OCI-LY1 (cell line): ENCODE results near the gene SLC22A23.

ENCODE experiments used
- H2AFZ ChIP-seq: fragments of 200-600 bp; sonication (generic), shearing (Covaris generic); 2 replicates; pipeline ENCODE4 v1.6.0; 2014; ENCODE audit warnings: antibody characterized with exemption, mild to moderate bottlenecking, low read length
- H3F3A ChIP-seq: fragments of 200-600 bp; sonication (generic), shearing (Covaris generic); 2 replicates; pipeline ENCODE4 v1.6.0; 2014; ENCODE audit warnings: mild to moderate bottlenecking, antibody characterized with exemption, low read length, moderate library complexity; ENCODE audit not compliant: insufficient read depth
- H3K27ac ChIP-seq: fragments of 200-600 bp; sonication (generic); 2 replicates; pipeline ENCODE4 v1.5.1; 2014; ENCODE audit warnings: low read length, mixed run types, mild to moderate bottlenecking, low read depth; ENCODE audit not compliant: poor library complexity, severe bottlenecking
- H3K27me3 ChIP-seq: fragments of 200-600 bp; sonication (generic); 2 replicates; pipeline ENCODE4 v1.6.0; 2014; ENCODE audit warnings: antibody characterized with exemption, mild to moderate bottlenecking, low read length, moderate library complexity; ENCODE audit not compliant: insufficient read depth
- H3K36me3 ChIP-seq: fragments of 200-600 bp; sonication (generic); 2 replicates; pipeline ENCODE4 v1.6.1; 2014; ENCODE audit warnings: mild to moderate bottlenecking, antibody characterized with exemption, low read length, moderate library complexity, mixed read lengths; ENCODE audit not compliant: insufficient read depth
- H3K4me1 ChIP-seq: fragments of 200-600 bp; sonication (generic); 2 replicates; pipeline ENCODE4 v1.5.1; 2014; ENCODE audit warnings: mild to moderate bottlenecking, low read length, moderate library complexity; ENCODE audit not compliant: insufficient read depth, severe bottlenecking
- H3K4me2 ChIP-seq: fragments of 200-600 bp; sonication (generic), shearing (Covaris generic); 2 replicates; pipeline ENCODE4 v1.6.1; 2014; ENCODE audit warnings: low read length
- H3K4me3 ChIP-seq: fragments of 200-600 bp; sonication (generic); 2 replicates; pipeline ENCODE4 v1.5.1; 2014; ENCODE audit warnings: low read length, low read depth, mild to moderate bottlenecking, mixed read lengths; ENCODE audit not compliant: poor library complexity, severe bottlenecking
- H3K79me2 ChIP-seq: fragments of 200-600 bp; shearing (Covaris generic); 2 replicates; pipeline ENCODE4 v1.6.1; 2016; ENCODE audit warnings: mixed run types, low read length, mixed read lengths; ENCODE audit not compliant: insufficient read depth
- H3K9ac ChIP-seq: fragments of 200-600 bp; sonication (generic), shearing (Covaris generic); 2 replicates; pipeline ENCODE4 v1.6.1; 2014; ENCODE audit warnings: mild to moderate bottlenecking, low read length, mixed read lengths
- H3K9me2 ChIP-seq: fragments of 200-600 bp; sonication (generic), shearing (Covaris generic); 2 replicates; pipeline ENCODE4 v1.6.1; 2014; ENCODE audit warnings: low read depth, mild to moderate bottlenecking, low read length, mixed read lengths
- H3K9me3 ChIP-seq: fragments of 200-600 bp; shearing (Covaris generic); 2 replicates; pipeline ENCODE4 v1.6.1; 2014; ENCODE audit warnings: low read length, mixed read lengths
- H4K20me1 ChIP-seq: fragments of 200-600 bp; sonication (generic), shearing (Covaris generic); 2 replicates; pipeline ENCODE4 v1.6.0; 2016; ENCODE audit warnings: mild to moderate bottlenecking, low read length; ENCODE audit not compliant: insufficient read depth
- EZH2 ChIP-seq: fragments of 200-600 bp; sonication (generic), shearing (Covaris generic); IDR thresholded peaks from 2 replicates; pipeline ENCODE4 v1.8.0; 2017; ENCODE audit warnings: borderline replicate concordance, mixed run types, mild to moderate bottlenecking, antibody characterized with exemption, low read length, moderate library complexity, mixed read lengths
- TF ChIP-seq, protein P1 (sequence below): fragments of 200-600 bp; sonication (generic), shearing (Covaris generic); IDR thresholded peaks from 2 replicates; pipeline ENCODE4 v1.5.1; 2017; ENCODE audit warnings: mild to moderate bottlenecking, antibody characterized with exemption, low read length, moderate library complexity, mixed read lengths

Gene SLC22A23

DNA sequence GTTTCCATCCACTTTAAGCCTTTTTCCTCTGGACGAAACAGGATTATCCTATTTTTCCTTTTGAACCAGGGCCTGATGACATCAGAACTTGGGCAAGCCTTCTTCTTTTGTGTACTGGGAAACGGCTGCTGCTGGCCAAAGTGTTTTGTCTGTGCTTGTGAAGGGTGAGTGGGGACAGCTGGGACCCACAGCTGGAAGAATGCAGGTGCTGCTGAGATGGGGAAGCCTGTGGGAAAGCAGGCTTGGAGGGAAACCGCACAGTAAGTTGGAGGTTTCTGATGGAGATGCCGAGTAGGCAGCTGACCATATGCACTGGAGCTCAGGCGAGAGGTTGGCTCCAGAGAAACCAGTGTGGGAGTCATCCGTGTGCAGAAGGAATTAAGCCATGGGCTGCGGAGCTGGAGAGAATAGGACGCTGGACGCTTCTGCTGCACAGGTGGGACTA, 206.6 kb downstream of the SLC22A23 start:
- Histone ChIP-seq H3K4me2 (no peak overlapping the region), H3K79me2 (no peaks in the 10 kb centered on the region), H2AFZ (no peak overlapping the region), H3K9me2 (no peaks in the 10 kb centered on the region), H3K4me3 (no peak overlapping the region), H3F3A (no peaks in the 10 kb centered on the region), H4K20me1 (no peaks in the 10 kb centered on the region), H3K36me3 (no peaks in the 10 kb centered on the region), H3K27ac (no peak overlapping the region), H3K9ac (no peak overlapping the region), H3K9me3 (no peaks in the 10 kb centered on the region), H3K27me3 (peaks cover 9% of the 10 kb centered on the region), H3K4me1 (no peaks in the 10 kb centered on the region)
- TF ChIP-seq, protein P1, sequence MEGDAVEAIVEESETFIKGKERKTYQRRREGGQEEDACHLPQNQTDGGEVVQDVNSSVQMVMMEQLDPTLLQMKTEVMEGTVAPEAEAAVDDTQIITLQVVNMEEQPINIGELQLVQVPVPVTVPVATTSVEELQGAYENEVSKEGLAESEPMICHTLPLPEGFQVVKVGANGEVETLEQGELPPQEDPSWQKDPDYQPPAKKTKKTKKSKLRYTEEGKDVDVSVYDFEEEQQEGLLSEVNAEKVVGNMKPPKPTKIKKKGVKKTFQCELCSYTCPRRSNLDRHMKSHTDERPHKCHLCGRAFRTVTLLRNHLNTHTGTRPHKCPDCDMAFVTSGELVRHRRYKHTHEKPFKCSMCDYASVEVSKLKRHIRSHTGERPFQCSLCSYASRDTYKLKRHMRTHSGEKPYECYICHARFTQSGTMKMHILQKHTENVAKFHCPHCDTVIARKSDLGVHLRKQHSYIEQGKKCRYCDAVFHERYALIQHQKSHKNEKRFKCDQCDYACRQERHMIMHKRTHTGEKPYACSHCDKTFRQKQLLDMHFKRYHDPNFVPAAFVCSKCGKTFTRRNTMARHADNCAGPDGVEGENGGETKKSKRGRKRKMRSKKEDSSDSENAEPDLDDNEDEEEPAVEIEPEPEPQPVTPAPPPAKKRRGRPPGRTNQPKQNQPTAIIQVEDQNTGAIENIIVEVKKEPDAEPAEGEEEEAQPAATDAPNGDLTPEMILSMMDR, result no peak
- no peak for TF ChIP-seq EZH2

- Histone ChIP-seq H3K9me2 (no peaks in the 10 kb centered on the region), H3K36me3 (no peaks in the 10 kb centered on the region), H3K4me1 (no peaks in the 10 kb centered on the region), H3K4me3 (no peak overlapping the region), H3K27me3 (peaks cover 9% of the 10 kb centered on the region), H3K4me2 (no peak overlapping the region), H4K20me1 (no peaks in the 10 kb centered on the region), H3F3A (no peaks in the 10 kb centered on the region), H3K9me3 (no peaks in the 10 kb centered on the region), H2AFZ (no peak overlapping the region), H3K9ac (no peak overlapping the region), H3K27ac (no peak overlapping the region), H3K79me2 (no peaks in the 10 kb centered on the region)
- TF ChIP-seq EZH2, result no peak
- TF ChIP-seq, protein P1, result no peak
Measured at GRCh38 chr6:3249821-3250220, 207.0 kb downstream of the SLC22A23 start.

- H3K4me2 ChIP-seq, result no peak overlapping the region
Measured at GRCh38 chr6:3247255-3248146, 209.3 kb downstream of the SLC22A23 start.

More at GRCh38 chr6:3247255-3248146, 209.3 kb downstream of the SLC22A23 start:
- no peaks in the 10 kb centered on the region for H3K36me3 ChIP-seq
- no peaks in the 10 kb centered on the region for H3K9me2 ChIP-seq
- no peaks in the 10 kb centered on the region for H3K4me1 ChIP-seq
- H4K20me1 ChIP-seq, result no peaks in the 10 kb centered on the region
- no peaks in the 10 kb centered on the region for H3K79me2 ChIP-seq
- no peak overlapping the region for H3K4me3 ChIP-seq
- H3K27me3 ChIP-seq, result peaks cover 15% of the 10 kb centered on the region
- H3F3A ChIP-seq, result no peaks in the 10 kb centered on the region
- TF ChIP-seq, protein P1, result no peak
- no peak for TF ChIP-seq EZH2
- H3K27ac ChIP-seq, result no peak overlapping the region
- no peak overlapping the region for H3K9ac ChIP-seq
- H2AFZ ChIP-seq, result no peak overlapping the region
- no peaks in the 10 kb centered on the region for H3K9me3 ChIP-seq
